Stimulated activated memory B cell treated with anti-CD40 and anti-IgM and Interleukin-4, amounts not matched to agents 10 μg/mL and 1 μg/mL and 100 μg/mL, for 72 hours (primary cell): ENCODE measurements around the gene EGFR.

Experiments
- ATAC-seq: fragments of 150-1000 bp; cut with Tn5 transposase; 2 replicates; pipeline ENCODE4 v1.10.0; 2021
- H3K27ac Mint-ChIP-seq: one replicate; pipeline ENCODE4 v1.8.0; 2022; ENCODE audit warnings: mild to moderate bottlenecking, mixed read lengths
- H3K27me3 Mint-ChIP-seq: one replicate; pipeline ENCODE4 v1.8.0; 2022; ENCODE audit warnings: mixed read lengths
- H3K36me3 Mint-ChIP-seq: one replicate; pipeline ENCODE4 v1.8.0; 2022; ENCODE audit warnings: mixed read lengths
- H3K4me1 Mint-ChIP-seq: one replicate; pipeline ENCODE4 v1.8.0; 2022; ENCODE audit warnings: mixed read lengths
- H3K4me3 Mint-ChIP-seq: one replicate; pipeline ENCODE4 v1.8.0; 2022; ENCODE audit warnings: mild to moderate bottlenecking, moderate library complexity, mixed read lengths
- H3K9me3 Mint-ChIP-seq: one replicate; pipeline ENCODE4 v1.8.0; 2022; ENCODE audit warnings: mixed read lengths

Gene EGFR

DNA sequence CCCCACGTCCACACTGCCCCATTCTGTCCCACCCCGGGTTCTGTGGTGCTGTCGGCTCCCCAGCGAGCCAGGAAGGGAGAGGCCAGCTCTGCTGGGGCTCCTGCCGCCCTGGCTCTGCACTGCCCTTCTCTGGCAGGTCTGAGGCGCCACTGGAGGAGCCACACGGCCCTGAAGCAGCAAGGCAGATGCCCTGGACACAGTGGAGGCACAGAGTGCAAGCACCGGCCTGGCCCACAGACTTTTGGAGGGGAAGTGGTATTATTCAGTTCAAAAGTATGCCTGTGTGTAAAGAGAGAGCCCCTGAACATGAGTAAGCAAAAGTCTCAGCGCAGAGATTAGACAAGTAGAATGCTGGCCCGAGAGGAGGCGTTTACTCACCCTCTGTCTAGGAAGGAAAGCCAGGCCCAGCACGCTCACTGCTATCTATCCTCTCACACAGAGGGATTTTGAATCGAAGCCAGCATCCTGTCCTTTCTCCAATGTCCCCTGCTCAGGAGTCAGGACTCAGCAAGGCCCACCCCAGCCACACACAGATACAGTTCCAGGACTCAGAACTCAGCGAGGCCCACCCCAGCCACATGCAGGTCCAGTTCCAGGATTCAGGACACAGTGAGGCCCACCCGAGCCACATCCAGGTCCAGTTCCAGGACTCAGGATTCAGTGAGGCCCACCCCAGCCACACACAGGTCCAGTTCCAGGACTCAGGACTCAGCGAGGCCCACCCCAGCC lies 115.0 kb downstream of the EGFR start:
- peaks cover 8% of the 10 kb centered on the region for H3K4me1 Mint-ChIP-seq
- H3K36me3 Mint-ChIP-seq: no peaks in the 10 kb centered on the region
- peak; percentile 6 for ATAC-seq
- H3K9me3 Mint-ChIP-seq: peaks cover 2% of the 10 kb centered on the region
- no peak overlapping the region for H3K4me3 Mint-ChIP-seq
- peaks cover 24% of the 10 kb centered on the region for H3K27me3 Mint-ChIP-seq
- no peak overlapping the region for H3K27ac Mint-ChIP-seq

DNA sequence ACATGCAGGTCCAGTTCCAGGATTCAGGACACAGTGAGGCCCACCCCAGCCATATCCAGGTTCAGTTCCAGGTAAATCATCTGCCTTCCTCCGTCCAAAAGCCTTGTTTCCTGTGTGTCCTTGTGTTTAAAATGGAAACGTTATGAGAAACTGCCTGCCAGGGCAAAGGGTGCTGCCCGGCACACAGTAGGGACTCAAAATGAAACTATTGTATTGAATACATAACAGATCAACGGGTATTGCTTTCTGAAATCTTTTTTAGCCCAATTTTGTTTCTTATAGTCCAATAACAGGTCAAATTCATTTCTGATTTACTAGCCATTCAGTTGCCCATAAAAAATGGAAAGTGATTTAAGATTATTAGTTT lies 115.5 kb downstream of the EGFR start:
- Mint-ChIP-seq H3K27ac (no peak overlapping the region), H3K4me3 (no peak overlapping the region), H3K36me3 (no peaks in the 10 kb centered on the region), H3K9me3 (peaks cover 5% of the 10 kb centered on the region), H3K27me3 (peaks cover 24% of the 10 kb centered on the region), H3K4me1 (peaks cover 8% of the 10 kb centered on the region)
- ATAC-seq: no peak

GRCh38 chr7:55134786-55135185 lies 116.0 kb downstream of the EGFR start:
- Mint-ChIP-seq H3K36me3 (no peaks in the 10 kb centered on the region), H3K27me3 (peaks cover 24% of the 10 kb centered on the region), H3K9me3 (peaks cover 5% of the 10 kb centered on the region), H3K4me3 (no peak overlapping the region), H3K27ac (no peak overlapping the region), H3K4me1 (peaks cover 8% of the 10 kb centered on the region)
- ATAC-seq: no peak

GRCh38 chr7:55135462-55135861 lies 116.6 kb downstream of the EGFR start:
- ATAC-seq: no peak
- H3K4me3 Mint-ChIP-seq: no peak overlapping the region
- peaks cover 24% of the 10 kb centered on the region for H3K27me3 Mint-ChIP-seq
- H3K27ac Mint-ChIP-seq: no peak overlapping the region
- H3K36me3 Mint-ChIP-seq: no peaks in the 10 kb centered on the region
- peaks cover 8% of the 10 kb centered on the region for H3K4me1 Mint-ChIP-seq
- peaks cover 5% of the 10 kb centered on the region for H3K9me3 Mint-ChIP-seq

DNA sequence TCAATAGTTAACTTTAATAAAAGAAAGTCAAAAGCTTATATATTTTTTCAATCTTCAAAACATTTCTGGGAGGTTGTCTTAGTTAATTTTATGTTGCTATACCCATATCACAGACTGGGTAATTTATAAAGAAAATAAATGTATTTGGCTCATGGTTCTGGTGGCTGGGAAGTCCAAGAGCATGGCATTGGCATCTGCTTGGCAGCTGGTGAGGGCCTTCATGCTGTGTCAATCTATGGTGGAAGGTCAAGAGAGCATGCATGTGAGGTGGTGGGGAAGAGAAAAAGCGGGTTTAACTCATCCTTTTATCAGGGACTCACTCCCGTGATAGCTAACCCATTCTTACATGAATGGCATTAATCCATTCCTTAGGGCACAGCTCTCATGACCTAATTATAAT lies 119.8 kb downstream of the EGFR start:
- H3K9me3 Mint-ChIP-seq: peaks cover 5% of the 10 kb centered on the region
- ATAC-seq: no peak
- no peaks in the 10 kb centered on the region for H3K36me3 Mint-ChIP-seq
- H3K27me3 Mint-ChIP-seq: peaks cover 6% of the 10 kb centered on the region
- no peak overlapping the region for H3K4me3 Mint-ChIP-seq
- peaks cover 6% of the 10 kb centered on the region for H3K4me1 Mint-ChIP-seq
- no peak overlapping the region for H3K27ac Mint-ChIP-seq

DNA sequence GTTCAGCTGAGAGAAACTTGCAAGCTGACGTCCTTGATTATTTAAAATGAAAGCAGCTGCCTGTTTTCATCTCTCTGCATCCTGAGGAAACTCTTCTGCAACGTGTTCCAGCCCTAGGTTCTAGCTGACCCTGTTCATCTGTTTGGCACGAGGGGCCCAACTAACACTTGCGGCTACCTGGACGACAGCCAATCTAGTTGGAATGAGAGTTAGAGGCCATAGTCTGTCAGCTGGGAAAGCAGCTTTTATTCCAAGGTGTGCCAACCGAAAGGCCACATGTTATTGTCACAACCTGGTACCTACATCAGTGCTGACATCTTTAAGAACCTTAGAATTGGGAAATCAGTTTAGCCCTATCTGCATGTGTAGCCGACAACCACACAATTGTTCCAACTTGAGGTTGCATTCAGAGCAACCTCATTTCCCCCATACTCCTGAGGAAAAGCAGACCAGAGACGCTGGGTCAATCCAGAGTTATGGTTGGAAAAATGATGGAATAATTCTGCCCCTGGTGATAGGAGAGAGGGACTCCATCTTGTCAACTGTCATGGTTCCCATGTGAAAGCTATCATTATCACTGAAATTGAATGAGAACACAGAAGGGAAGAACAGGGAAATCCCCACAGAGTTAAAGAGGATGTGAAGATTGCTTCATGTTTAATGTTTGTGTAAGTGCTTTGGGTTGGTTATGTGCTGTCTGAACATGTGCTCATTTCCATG lies 121.6 kb downstream of the EGFR start:
- Mint-ChIP-seq H3K27ac (no peak overlapping the region), H3K9me3 (peaks cover 5% of the 10 kb centered on the region), H3K27me3 (peaks cover 19% of the 10 kb centered on the region), H3K36me3 (no peaks in the 10 kb centered on the region), H3K4me3 (no peak overlapping the region), H3K4me1 (peaks cover 6% of the 10 kb centered on the region)
- peak; percentile 79 for ATAC-seq

- no peak overlapping the region for H3K4me3 Mint-ChIP-seq
- peaks cover 25% of the 10 kb centered on the region for H3K27me3 Mint-ChIP-seq
- peak; percentile 46 for ATAC-seq
- H3K4me1 Mint-ChIP-seq: peaks cover 6% of the 10 kb centered on the region
- peaks cover 5% of the 10 kb centered on the region for H3K9me3 Mint-ChIP-seq
- no peaks in the 10 kb centered on the region for H3K36me3 Mint-ChIP-seq
- H3K27ac Mint-ChIP-seq: no peak overlapping the region
Measured at GRCh38 chr7:55140941-55141278, 122.1 kb downstream of the EGFR start.

GRCh38 chr7:55142919-55143600 lies 124.2 kb downstream of the EGFR start:
- peaks cover 44% of the 10 kb centered on the region for H3K27me3 Mint-ChIP-seq
- ATAC-seq: no peak
- H3K27ac Mint-ChIP-seq: no peak overlapping the region
- H3K4me1 Mint-ChIP-seq: peaks cover 6% of the 10 kb centered on the region
- H3K4me3 Mint-ChIP-seq: no peak overlapping the region
- no peaks in the 10 kb centered on the region for H3K36me3 Mint-ChIP-seq
- peaks cover 9% of the 10 kb centered on the region for H3K9me3 Mint-ChIP-seq

DNA sequence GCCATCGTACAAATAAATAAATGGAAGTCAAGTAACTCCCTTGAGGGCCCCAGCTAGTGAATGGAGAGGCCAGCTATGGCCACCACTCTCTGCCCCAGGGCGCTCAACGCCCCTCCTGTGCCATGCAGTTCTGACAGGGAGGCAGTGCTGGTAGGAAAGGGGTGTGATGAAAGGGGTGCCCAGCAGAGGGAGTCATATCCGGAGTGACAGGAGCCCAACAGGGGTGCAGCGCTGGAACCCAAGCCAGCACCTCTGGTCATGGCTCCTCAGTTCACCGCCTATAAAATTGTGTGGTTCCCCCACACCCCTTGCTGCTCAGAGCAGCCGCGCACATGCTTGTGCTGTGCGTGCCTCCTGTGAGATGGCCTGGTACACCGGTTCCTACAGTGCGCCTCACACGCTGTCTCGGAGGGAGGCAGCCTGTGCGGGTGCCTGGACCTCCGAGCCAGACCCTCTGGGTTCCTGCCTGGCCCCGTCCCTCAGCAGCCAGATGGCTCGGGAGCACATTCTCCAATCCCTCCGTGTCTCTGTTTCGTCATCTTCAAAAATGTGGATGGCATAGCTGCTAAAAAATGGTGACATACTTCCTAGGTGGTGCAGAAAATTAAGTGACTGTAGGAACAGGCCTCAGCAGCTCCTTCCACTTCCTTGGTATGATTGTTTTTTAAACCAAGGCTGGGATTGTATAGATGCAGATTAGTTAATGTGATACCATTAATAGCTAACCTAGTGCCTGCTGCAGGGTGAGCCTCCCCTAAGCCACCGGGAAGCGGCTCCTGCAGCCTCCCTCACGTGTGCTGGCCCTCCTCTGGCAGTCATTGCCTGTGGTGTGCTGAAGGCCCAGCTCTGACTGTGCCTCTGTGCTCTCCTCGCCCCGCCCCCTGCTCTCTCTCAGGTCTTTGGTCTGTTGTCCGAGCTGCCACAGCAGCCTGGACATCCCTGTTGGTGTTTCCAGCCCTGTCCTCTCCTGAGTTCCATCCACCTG lies 125.8 kb downstream of the EGFR start:
- H3K27me3 Mint-ChIP-seq: peaks cover 45% of the 10 kb centered on the region
- H3K4me3 Mint-ChIP-seq: no peak overlapping the region
- peaks cover 4% of the 10 kb centered on the region for H3K9me3 Mint-ChIP-seq
- H3K36me3 Mint-ChIP-seq: no peaks in the 10 kb centered on the region
- H3K27ac Mint-ChIP-seq: no peak overlapping the region
- ATAC-seq: no peak
- H3K4me1 Mint-ChIP-seq: peaks cover 6% of the 10 kb centered on the region

DNA sequence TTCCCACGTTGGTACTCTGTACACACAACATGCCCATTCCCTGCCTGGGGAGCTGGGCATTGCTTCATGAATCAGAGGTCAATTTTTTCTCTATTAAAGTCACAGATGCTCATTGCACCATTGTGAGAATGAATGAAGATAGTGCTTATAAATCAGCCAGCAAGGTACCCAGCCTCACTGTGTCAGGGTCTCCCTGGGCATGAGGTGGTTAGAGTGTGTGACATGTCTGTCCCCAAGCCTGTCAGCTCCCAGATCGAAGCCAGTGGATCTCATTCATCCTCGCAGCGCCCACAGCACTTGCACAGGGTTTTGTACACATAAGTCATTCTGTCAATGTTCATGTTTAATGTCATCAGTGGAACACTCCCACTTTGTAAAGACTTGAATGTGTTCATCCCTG lies 126.8 kb downstream of the EGFR start:
- Mint-ChIP-seq H3K36me3 (no peaks in the 10 kb centered on the region), H3K27ac (no peak overlapping the region), H3K9me3 (peaks cover 4% of the 10 kb centered on the region), H3K4me3 (no peak overlapping the region), H3K4me1 (peaks cover 5% of the 10 kb centered on the region), H3K27me3 (peaks cover 45% of the 10 kb centered on the region)
- no peak for ATAC-seq

GRCh38 chr7:55147101-55147500 lies 128.3 kb downstream of the EGFR start:
- Mint-ChIP-seq H3K4me1 (no peaks in the 10 kb centered on the region), H3K9me3 (peaks cover 4% of the 10 kb centered on the region), H3K27me3 (peaks cover 60% of the 10 kb centered on the region), H3K27ac (no peak overlapping the region), H3K4me3 (no peak overlapping the region), H3K36me3 (no peaks in the 10 kb centered on the region)
- no peak for ATAC-seq

- peaks cover 4% of the 10 kb centered on the region for H3K9me3 Mint-ChIP-seq
Measured at GRCh38 chr7:55147736-55148135, 128.9 kb downstream of the EGFR start.

GRCh38 chr7:55148571-55148970 lies 129.8 kb downstream of the EGFR start:
- Mint-ChIP-seq H3K27me3 (peaks cover 70% of the 10 kb centered on the region), H3K27ac (no peak overlapping the region), H3K9me3 (peaks cover 4% of the 10 kb centered on the region), H3K36me3 (no peaks in the 10 kb centered on the region), H3K4me3 (no peak overlapping the region), H3K4me1 (no peaks in the 10 kb centered on the region)
- no peak for ATAC-seq

More at GRCh38 chr7:55147736-55148135, 128.9 kb downstream of the EGFR start:
- Mint-ChIP-seq H3K36me3 (no peaks in the 10 kb centered on the region), H3K4me1 (no peaks in the 10 kb centered on the region), H3K4me3 (no peak overlapping the region), H3K27ac (no peak overlapping the region), H3K27me3 (peaks cover 67% of the 10 kb centered on the region)
- no peak for ATAC-seq

DNA sequence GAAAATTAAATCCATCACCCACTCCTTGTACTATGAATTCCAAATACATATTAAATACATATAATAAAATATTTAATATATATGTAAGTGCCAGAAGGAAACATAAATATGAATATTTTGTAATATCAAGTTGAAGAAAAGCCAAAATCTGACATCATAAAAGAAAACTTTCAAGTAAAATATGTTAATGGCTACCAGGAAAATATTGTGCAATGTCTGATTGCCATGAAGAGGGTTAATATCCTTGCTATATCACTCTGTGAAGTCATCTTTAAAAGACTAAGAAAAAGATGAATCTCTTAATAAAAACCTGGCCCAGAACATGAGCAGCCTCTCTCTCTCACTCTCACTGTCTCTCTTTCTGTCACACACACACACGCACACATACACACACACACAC lies 130.2 kb downstream of the EGFR start:
- Mint-ChIP-seq H3K4me1 (no peaks in the 10 kb centered on the region), H3K27me3 (peaks cover 70% of the 10 kb centered on the region), H3K9me3 (peaks cover 4% of the 10 kb centered on the region), H3K4me3 (no peak overlapping the region), H3K36me3 (no peaks in the 10 kb centered on the region), H3K27ac (no peak overlapping the region)
- ATAC-seq: no peak

DNA sequence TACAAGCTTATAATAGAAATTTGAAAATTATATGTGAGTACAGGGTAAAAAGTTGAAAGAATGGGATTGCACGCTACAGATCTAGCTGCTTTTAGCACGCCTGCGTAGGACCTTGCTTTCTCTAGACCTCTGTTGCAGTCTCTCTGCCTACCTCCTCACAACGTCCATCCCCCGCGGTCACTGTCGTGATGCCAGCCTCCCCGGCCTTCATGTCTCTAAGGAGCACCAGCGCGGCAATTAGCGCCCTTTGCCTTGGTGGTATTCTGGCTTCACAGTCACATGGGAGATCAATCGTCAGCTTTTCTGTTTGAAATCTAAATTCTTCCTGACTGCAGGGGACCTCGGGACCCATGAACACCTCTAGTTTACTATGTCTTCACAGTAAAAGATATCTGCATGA lies 131.3 kb downstream of the EGFR start:
- Mint-ChIP-seq H3K4me3 (no peak overlapping the region), H3K9me3 (peaks cover 4% of the 10 kb centered on the region), H3K36me3 (no peaks in the 10 kb centered on the region), H3K4me1 (no peaks in the 10 kb centered on the region), H3K27ac (no peak overlapping the region), H3K27me3 (peaks cover 74% of the 10 kb centered on the region)
- ATAC-seq: no peak
